Raji (cell line): ENCODE measurements around the gene SLC10A7.

Experiments
- POLR2A ChIP-seq: IDR thresholded peaks from 2 replicates; pipeline ENCODE4 v1.6.1; 2011; ENCODE audit warnings: low read depth, low read length, control low read depth; ENCODE audit not compliant: insufficient read depth

SLC10A7 gene

GRCh38 chr4:146252969-146253611 is 268.6 kb downstream of the SLC10A7 start:
- TF ChIP-seq POLR2A, result no peak

GRCh38 chr4:146247356-146247755 is 274.4 kb downstream of the SLC10A7 start:
- no peak for TF ChIP-seq POLR2A

- no peak for TF ChIP-seq POLR2A
These were observed 275.4 kb downstream of the SLC10A7 start for GRCh38 chr4:146246381-146246780.

- TF ChIP-seq POLR2A, result no peak
These were observed 275.9 kb downstream of the SLC10A7 start for GRCh38 chr4:146245850-146246249.

DNA sequence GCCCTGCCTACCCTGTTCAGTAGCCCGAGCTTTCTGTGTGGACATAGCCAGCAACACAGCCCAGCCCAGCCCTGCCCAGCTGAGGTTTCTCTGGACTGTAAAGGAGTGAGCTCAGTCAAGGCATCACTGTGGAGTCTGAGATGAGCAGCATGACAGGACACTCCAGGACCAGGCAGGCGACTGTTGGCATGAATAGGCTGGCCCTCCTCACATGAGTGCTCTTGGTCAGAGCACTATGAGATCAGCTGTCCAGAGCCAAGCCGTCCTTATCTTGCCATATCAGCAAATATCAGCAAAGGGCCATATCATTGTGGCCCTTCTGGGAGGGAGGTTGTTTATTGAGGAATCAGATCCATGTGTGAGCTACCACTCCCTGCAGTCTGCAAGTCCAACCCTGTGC is 276.5 kb downstream of the SLC10A7 start:
- no peak for TF ChIP-seq POLR2A

- TF ChIP-seq POLR2A, result no peak
These were observed 277.2 kb downstream of the SLC10A7 start for GRCh38 chr4:146244496-146244895.

DNA sequence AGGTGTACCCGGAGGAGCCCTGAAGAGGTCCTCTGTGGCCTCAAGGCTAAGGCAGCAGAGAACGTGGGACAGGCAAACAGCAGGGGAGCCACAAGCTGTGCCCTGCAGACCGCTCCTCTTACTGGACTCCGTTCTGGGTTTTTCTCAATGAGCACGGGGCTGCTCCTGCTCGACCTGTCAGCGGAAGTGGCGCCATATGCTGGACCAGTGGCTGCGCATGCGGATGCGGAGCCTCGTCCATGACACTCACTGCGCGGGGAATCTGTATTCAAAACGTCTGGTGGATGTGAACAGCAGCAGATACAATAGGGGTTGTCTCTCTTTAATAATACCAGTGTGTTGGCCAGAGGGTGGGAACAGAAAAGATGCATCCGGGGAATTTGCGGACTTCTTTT is 277.9 kb downstream of the SLC10A7 start:
- TF ChIP-seq POLR2A, result no peak

DNA sequence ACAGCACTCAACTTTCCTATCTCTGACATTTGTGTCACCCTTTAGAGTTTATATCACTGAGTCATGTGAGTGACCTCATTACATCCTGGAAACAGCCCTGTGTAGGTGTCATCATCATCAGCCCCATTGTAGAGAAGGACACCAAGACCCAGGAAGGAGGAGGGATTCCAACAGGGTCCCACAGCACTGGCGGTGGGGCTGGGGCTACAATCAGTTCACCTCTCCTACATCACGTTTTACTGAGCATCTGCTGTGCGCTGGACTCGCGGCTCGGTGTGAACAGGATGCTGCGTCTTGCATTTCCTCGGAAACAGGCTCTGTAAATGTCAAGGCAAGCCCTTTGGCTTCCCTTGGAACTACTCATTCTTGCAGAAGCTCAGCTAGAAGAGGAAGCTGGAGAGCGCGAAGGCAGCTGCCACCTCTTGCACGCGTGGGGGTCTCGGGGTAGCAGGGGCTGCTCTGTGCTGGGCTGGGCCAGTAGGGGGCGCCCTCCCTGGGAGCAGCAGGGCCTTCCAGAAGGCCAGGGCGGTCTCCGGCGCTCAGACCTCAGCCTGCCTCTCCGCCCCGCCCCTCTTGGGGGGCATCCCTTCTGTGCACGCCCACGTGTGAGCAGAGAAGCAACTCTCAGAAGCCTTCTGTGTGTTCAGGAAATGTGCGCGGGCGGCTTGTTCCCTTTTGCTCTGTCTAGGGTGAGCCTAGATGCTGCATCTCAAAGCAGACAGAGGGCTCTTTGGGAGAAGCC is 278.4 kb downstream of the SLC10A7 start:
- TF ChIP-seq POLR2A, result no peak

GRCh38 chr4:146238107-146238506 is 283.6 kb downstream of the SLC10A7 start:
- TF ChIP-seq POLR2A, result no peak

DNA sequence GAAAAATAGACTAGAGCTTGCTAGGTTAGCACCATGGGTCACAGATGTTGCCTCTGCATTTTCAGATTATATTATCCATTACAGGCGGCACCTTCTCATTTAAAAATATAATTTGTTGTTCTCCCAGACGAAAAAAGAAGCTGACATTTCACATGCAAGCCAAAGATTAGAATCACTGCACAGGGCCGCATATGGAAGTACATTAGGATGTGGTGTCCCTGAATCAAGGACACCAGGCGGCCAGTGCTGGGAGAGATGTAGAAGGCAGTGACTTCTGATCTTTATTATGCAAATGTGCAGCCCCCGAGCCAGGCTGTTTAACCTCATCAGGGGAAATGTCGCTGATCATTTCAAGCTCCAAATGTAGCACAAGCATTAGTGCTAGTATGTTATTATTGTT is 284.6 kb downstream of the SLC10A7 start:
- no peak for TF ChIP-seq POLR2A

- TF ChIP-seq POLR2A, result no peak
These were observed 285.5 kb downstream of the SLC10A7 start for GRCh38 chr4:146236216-146236615.

- no peak for TF ChIP-seq POLR2A
These were observed 286.0 kb downstream of the SLC10A7 start for GRCh38 chr4:146235654-146236177.

DNA sequence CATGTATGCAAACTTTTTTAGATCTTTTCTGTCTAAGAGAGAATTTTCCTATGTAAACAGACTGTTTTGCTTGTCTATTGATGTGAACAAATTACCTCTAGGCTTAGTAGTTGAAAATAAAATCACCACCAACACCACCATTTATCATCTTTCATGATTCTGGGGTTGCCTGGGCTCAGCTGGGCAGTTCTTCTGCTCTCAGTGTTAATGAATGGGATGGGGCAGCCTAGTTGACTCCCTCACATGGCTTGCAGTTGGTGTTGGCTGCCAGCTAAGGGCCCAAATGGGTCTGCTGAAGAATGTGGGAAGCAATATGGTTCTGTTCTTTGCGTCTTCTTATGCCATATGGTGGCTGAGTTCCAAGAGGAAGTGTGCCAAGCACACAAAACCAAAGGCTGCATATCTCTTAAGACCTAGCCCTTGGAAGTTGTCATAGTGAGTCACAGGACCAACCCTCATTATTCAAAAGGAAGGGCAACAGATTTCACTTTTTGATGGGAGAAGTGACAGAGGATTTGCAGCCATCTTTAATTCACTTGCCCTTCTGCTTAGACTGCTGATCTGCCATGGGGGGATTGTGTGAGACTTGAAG is 289.5 kb downstream of the SLC10A7 start:
- no peak for TF ChIP-seq POLR2A

- no peak for TF ChIP-seq POLR2A
These were observed 292.3 kb downstream of the SLC10A7 start for GRCh38 chr4:146229406-146229805.

DNA sequence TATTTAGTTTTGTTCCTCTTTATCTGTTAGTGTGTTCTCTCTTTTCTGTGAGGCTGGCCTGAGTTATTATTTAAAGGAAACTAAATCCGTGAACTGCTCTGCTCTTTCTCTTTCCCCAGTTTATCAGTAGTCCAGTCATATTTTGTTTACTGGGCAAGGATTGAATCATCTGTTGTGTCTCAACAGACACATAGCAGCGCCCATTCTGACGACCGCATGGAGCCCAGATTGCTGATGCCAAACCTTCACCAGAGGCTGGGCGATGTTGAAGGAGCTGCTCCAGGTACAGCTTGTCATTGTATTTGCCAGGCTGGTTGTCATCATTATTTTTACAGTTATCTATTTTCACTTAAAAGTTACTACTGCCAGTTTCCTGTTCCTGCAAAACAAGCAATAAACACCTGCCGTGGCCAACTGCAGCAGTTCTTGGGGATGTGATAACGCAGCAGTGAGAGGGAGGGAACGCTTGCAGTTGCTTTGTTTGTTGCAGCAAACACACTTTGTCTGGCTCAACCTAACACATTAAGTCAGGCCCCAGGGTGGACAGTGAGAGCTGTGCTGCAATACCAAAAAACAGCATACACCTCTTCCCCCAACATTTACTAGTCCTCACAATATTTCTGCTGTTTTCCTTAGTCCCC is 297.3 kb downstream of the SLC10A7 start:
- no peak for TF ChIP-seq POLR2A

- TF ChIP-seq POLR2A, result no peak
These were observed 299.4 kb downstream of the SLC10A7 start for GRCh38 chr4:146222313-146222712.

- no peak for TF ChIP-seq POLR2A
These were observed 307.5 kb downstream of the SLC10A7 start, which contains the start of gene REELD1 for GRCh38 chr4:146214238-146214637. REELD1 (plus strand) TSS chr4:146214538; CDS start chr4:146216953, 2,415 bp downstream.
